ENCODE results near the gene PRR7. TPM values are rescaled to one million over a fixed set of nuclear protein-coding genes. Genes with fewer than 3 reads are reported as not detected.

The PRR7 gene
- total RNA-seq, 2 experiments from 2014 or later = 21.5 to 21.8 TPM

GRCh38 chr5:177487144-177487543, 40.5 kb downstream of the PRR7 start:
- no peak overlapping the region for H3K4me3 Mint-ChIP-seq
- H3K36me3 Mint-ChIP-seq = peaks cover 20% of the 10 kb centered on the region
- no peaks in the 10 kb centered on the region for H3K27me3 Mint-ChIP-seq
- no peaks in the 10 kb centered on the region for H3K9me3 Mint-ChIP-seq
- H3K4me1 Mint-ChIP-seq = no peaks in the 10 kb centered on the region
- no peak overlapping the region for H3K27ac Mint-ChIP-seq
- DNase-seq = no peak

- no peak for DNase-seq
- H3K27ac Mint-ChIP-seq = no peak overlapping the region
- H3K27me3 Mint-ChIP-seq = no peaks in the 10 kb centered on the region
- H3K4me3 Mint-ChIP-seq = no peak overlapping the region
- peaks cover 20% of the 10 kb centered on the region for H3K36me3 Mint-ChIP-seq
- no peaks in the 10 kb centered on the region for H3K9me3 Mint-ChIP-seq
- no peaks in the 10 kb centered on the region for H3K4me1 Mint-ChIP-seq
Measured at GRCh38 chr5:177487975-177488374, 41.4 kb downstream of the PRR7 start.

GRCh38 chr5:177489119-177489716, 42.6 kb downstream of the PRR7 start:
- H3K27me3 Mint-ChIP-seq = no peaks in the 10 kb centered on the region
- peaks cover 20% of the 10 kb centered on the region for H3K36me3 Mint-ChIP-seq
- no peak overlapping the region for H3K27ac Mint-ChIP-seq
- peaks cover 4% of the 10 kb centered on the region for H3K4me1 Mint-ChIP-seq
- H3K9me3 Mint-ChIP-seq = no peaks in the 10 kb centered on the region
- no peak for DNase-seq
- H3K4me3 Mint-ChIP-seq = no peak overlapping the region

- no peak overlapping the region for H3K4me3 Mint-ChIP-seq
- H3K27me3 Mint-ChIP-seq = no peaks in the 10 kb centered on the region
- no peaks in the 10 kb centered on the region for H3K9me3 Mint-ChIP-seq
- H3K27ac Mint-ChIP-seq = no peak overlapping the region
- no peak for DNase-seq
- H3K36me3 Mint-ChIP-seq = peaks cover 20% of the 10 kb centered on the region
- peaks cover 8% of the 10 kb centered on the region for H3K4me1 Mint-ChIP-seq
Measured at GRCh38 chr5:177490311-177490991, 43.8 kb downstream of the PRR7 start.

GRCh38 chr5:177490992-177491391, 44.4 kb downstream of the PRR7 start:
- no peak for DNase-seq
- no peak overlapping the region for H3K27ac Mint-ChIP-seq
- peaks cover 12% of the 10 kb centered on the region for H3K4me1 Mint-ChIP-seq
- H3K4me3 Mint-ChIP-seq = no peak overlapping the region
- no peaks in the 10 kb centered on the region for H3K27me3 Mint-ChIP-seq
- peaks cover 20% of the 10 kb centered on the region for H3K36me3 Mint-ChIP-seq
- H3K9me3 Mint-ChIP-seq = no peaks in the 10 kb centered on the region

- DNase-seq = peak; percentile 58
- no peaks in the 10 kb centered on the region for H3K27me3 Mint-ChIP-seq
- H3K4me3 Mint-ChIP-seq = no peak overlapping the region
- H3K27ac Mint-ChIP-seq = no peak overlapping the region
- H3K9me3 Mint-ChIP-seq = no peaks in the 10 kb centered on the region
- peaks cover 17% of the 10 kb centered on the region for H3K36me3 Mint-ChIP-seq
- H3K4me1 Mint-ChIP-seq = peaks cover 16% of the 10 kb centered on the region
Measured at GRCh38 chr5:177491429-177491945, 44.9 kb downstream of the PRR7 start.

GRCh38 chr5:177491983-177492746, 45.6 kb downstream of the PRR7 start:
- Mint-ChIP-seq H3K27ac (no peak overlapping the region), H3K4me3 (no peak overlapping the region), H3K4me1 (peaks cover 16% of the 10 kb centered on the region), H3K9me3 (no peaks in the 10 kb centered on the region), H3K27me3 (no peaks in the 10 kb centered on the region), H3K36me3 (peaks cover 15% of the 10 kb centered on the region)
- DNase-seq = no peak

GRCh38 chr5:177492841-177493240, 46.2 kb downstream of the PRR7 start:
- H3K9me3 Mint-ChIP-seq = no peaks in the 10 kb centered on the region
- no peaks in the 10 kb centered on the region for H3K27me3 Mint-ChIP-seq
- no peak for DNase-seq
- no peak overlapping the region for H3K4me3 Mint-ChIP-seq
- H3K4me1 Mint-ChIP-seq = peaks cover 17% of the 10 kb centered on the region
- no peak overlapping the region for H3K27ac Mint-ChIP-seq
- peaks cover 11% of the 10 kb centered on the region for H3K36me3 Mint-ChIP-seq

- H3K27ac Mint-ChIP-seq = peak overlapping the region; percentile 75
- no peak overlapping the region for H3K4me3 Mint-ChIP-seq
- DNase-seq = no peak
- peaks cover 8% of the 10 kb centered on the region for H3K27me3 Mint-ChIP-seq
- H3K4me1 Mint-ChIP-seq = peaks cover 26% of the 10 kb centered on the region
- peaks cover 11% of the 10 kb centered on the region for H3K36me3 Mint-ChIP-seq
- no peaks in the 10 kb centered on the region for H3K9me3 Mint-ChIP-seq
Measured at GRCh38 chr5:177493795-177494345, 47.3 kb downstream of the PRR7 start.

GRCh38 chr5:177494346-177495195, 48.0 kb downstream of the PRR7 start:
- no peak for DNase-seq
- H3K27me3 Mint-ChIP-seq = peaks cover 10% of the 10 kb centered on the region
- peaks cover 9% of the 10 kb centered on the region for H3K36me3 Mint-ChIP-seq
- peaks cover 26% of the 10 kb centered on the region for H3K4me1 Mint-ChIP-seq
- no peaks in the 10 kb centered on the region for H3K9me3 Mint-ChIP-seq
- no peak overlapping the region for H3K4me3 Mint-ChIP-seq
- H3K27ac Mint-ChIP-seq = peak overlapping the region; percentile 75

GRCh38 chr5:177495243-177496060, 48.8 kb downstream of the PRR7 start:
- no peak overlapping the region for H3K27ac Mint-ChIP-seq
- no peak for DNase-seq
- H3K4me3 Mint-ChIP-seq = peak overlapping the region; percentile 79
- H3K9me3 Mint-ChIP-seq = no peaks in the 10 kb centered on the region
- peaks cover 26% of the 10 kb centered on the region for H3K4me1 Mint-ChIP-seq
- H3K36me3 Mint-ChIP-seq = peaks cover 7% of the 10 kb centered on the region
- H3K27me3 Mint-ChIP-seq = peaks cover 12% of the 10 kb centered on the region

GRCh38 chr5:177496070-177496726, 49.6 kb downstream of the PRR7 start:
- no peaks in the 10 kb centered on the region for H3K9me3 Mint-ChIP-seq
- H3K36me3 Mint-ChIP-seq = peaks cover 3% of the 10 kb centered on the region
- H3K4me1 Mint-ChIP-seq = peaks cover 26% of the 10 kb centered on the region
- no peak for DNase-seq
- no peak overlapping the region for H3K27ac Mint-ChIP-seq
- peak overlapping the region; percentile 79 for H3K4me3 Mint-ChIP-seq
- H3K27me3 Mint-ChIP-seq = peaks cover 13% of the 10 kb centered on the region

- peak; percentile 40 for DNase-seq
- Mint-ChIP-seq H3K9me3 (no peaks in the 10 kb centered on the region), H3K4me1 (peaks cover 26% of the 10 kb centered on the region), H3K36me3 (peaks cover 2% of the 10 kb centered on the region), H3K27me3 (peaks cover 13% of the 10 kb centered on the region), H3K27ac (no peak overlapping the region), H3K4me3 (peak overlapping the region; percentile 79)
Measured at GRCh38 chr5:177496727-177497291, 50.2 kb downstream of the PRR7 start.
